ENCODE data around the gene PPP1R12A. TPM values are rescaled to one million over a fixed set of nuclear protein-coding genes. Genes with fewer than 3 reads are reported as not detected.

The PPP1R12A gene
- total RNA-seq, 1 experiment from 2014 or later: 52.0 TPM

GRCh38 chr12:79883216-79883615 is 51.7 kb downstream of the PPP1R12A start:
- TF ChIP-seq POLR2A (IDR thresholded peaks at IDR 0.05; ENCODE audit: borderline replicate concordance, extremely low read depth, insufficient read depth, insufficient read length) (no peak), ELF1 (IDR thresholded peaks at IDR 0.05; ENCODE audit: borderline replicate concordance, low read depth) (no peak), CTCF (IDR thresholded peaks at IDR 0.05 in 2 of 3, conservative IDR thresholded peaks at IDR 0.05 in 1 of 3; ENCODE audit: borderline replicate concordance in 1 of 3, insufficient read depth in 1 of 3, low read depth in 2 of 3, low read length in 2 of 3) (no peak), MAX (IDR thresholded peaks at IDR 0.05) (no peak), ATF3 (IDR thresholded peaks at IDR 0.05) (no peak), YY1 (IDR thresholded peaks at IDR 0.05; ENCODE audit: extremely low read depth, insufficient replicate concordance, low read depth, low read length) (no peak), ZBTB33 (IDR thresholded peaks at IDR 0.05; ENCODE audit: extremely low read depth, insufficient replicate concordance, low read length) (no peak), JUND (IDR thresholded peaks at IDR 0.05) (no peak), POLR2AphosphoS5 (IDR thresholded peaks at IDR 0.05; ENCODE audit: low read depth, low read length) (no peak), EZH2 (IDR thresholded peaks at IDR 0.05) (no peak), SP1 (IDR thresholded peaks at IDR 0.05; ENCODE audit: low read depth) (no peak), CEBPB (IDR thresholded peaks at IDR 0.05; ENCODE audit: low read depth) (no peak), EZH2phosphoT487 (IDR thresholded peaks at IDR 0.05; ENCODE audit: borderline replicate concordance) (no peak), EGR1 (IDR thresholded peaks at IDR 0.05; ENCODE audit: low read depth) (no peak), SRF (IDR thresholded peaks at IDR 0.05; ENCODE audit: low read depth) (no peak), FOSL1 (IDR thresholded peaks at IDR 0.05; ENCODE audit: low read depth) (no peak), ZNF274 (IDR thresholded peaks at IDR 0.05; ENCODE audit: low read depth, low read length) (no peak), ZFX (IDR thresholded peaks at IDR 0.05) (no peak)
- Histone ChIP-seq H3K79me2 (ENCODE audit: insufficient read depth, low read length) (peaks cover 93% of the 10 kb centered on the region), H3K9me2 (ENCODE audit: insufficient read depth) (no peaks in the 10 kb centered on the region), H3K27me3 (ENCODE audit: insufficient read depth, low read length) (no peaks in the 10 kb centered on the region), H3K9me3 (ENCODE audit: control insufficient read depth in 1 of 2, insufficient read depth in 1 of 2, low read depth in 1 of 2, low read length in 2 of 2) (no peaks in the 10 kb centered on the region), H3K9ac (ENCODE audit: low read length) (no peak overlapping the region), H3K27ac (ENCODE audit: low read depth, low read length) (no peak overlapping the region), H3K4me2 (ENCODE audit: low read length) (no peak overlapping the region), H3K36me3 (ENCODE audit: control insufficient read depth in 1 of 2, insufficient read depth in 2 of 2, low read length in 2 of 2) (no peaks in the 10 kb centered on the region), H3K4me1 (ENCODE audit: control insufficient read depth in 1 of 2, insufficient read depth in 2 of 2, low read length in 2 of 2) (no peaks in the 10 kb centered on the region), H4K20me1 (ENCODE audit: insufficient read depth) (peaks cover 15% of the 10 kb centered on the region; the same call in 1 of the 2 replicates), H2AFZ (ENCODE audit: low read depth, low read length, poor library complexity, severe bottlenecking) (no peak overlapping the region), H3K4me3 (replicated peaks in 1 of 2; ENCODE audit: low read depth in 1 of 2, low read length in 2 of 2) (no peak overlapping the region)
- ATAC-seq (no peak), DNase-seq (ENCODE audit: low read depth, low spot score) (no peak)
- intact Hi-C loops (cut with micrococcal nuclease): no loop called here
- BruUV-seq (replicated peaks): no TSS peak
- CTCF ChIA-PET: no interaction called here
- RAD21 ChIA-PET (ENCODE audit: low non-redundant PET in 1 of 2, low total read pairs in 2 of 2, uncharacterized antibody in 2 of 2, unreplicated experiment in 2 of 2): no interaction called here
- POLR2A ChIA-PET: no interaction called here
